ENCODE data around the gene PLA2G5.

- TF ChIP-seq POLR2A (IDR thresholded peaks at IDR 0.05) (no peak), CTCF (IDR thresholded peaks at IDR 0.05) (no peak)
These were observed 38.8 kb upstream of the PLA2G5 start for GRCh38 chr1:20031161-20031560.
